GM12801 (cell line): ENCODE data around the gene CCDC187.

Experiments
- TF ChIP-seq, protein P1 (sequence below): IDR thresholded peaks from one replicate; pipeline ENCODE4 v1.5.1; 2011; ENCODE audit warnings: control low read depth; ENCODE audit not compliant: insufficient read length; ENCODE audit errors: extremely low read depth

CCDC187 gene

GRCh38 chr9:136295542-136296433 is 8.1 kb downstream of the CCDC187 start:
- TF ChIP-seq, protein P1, sequence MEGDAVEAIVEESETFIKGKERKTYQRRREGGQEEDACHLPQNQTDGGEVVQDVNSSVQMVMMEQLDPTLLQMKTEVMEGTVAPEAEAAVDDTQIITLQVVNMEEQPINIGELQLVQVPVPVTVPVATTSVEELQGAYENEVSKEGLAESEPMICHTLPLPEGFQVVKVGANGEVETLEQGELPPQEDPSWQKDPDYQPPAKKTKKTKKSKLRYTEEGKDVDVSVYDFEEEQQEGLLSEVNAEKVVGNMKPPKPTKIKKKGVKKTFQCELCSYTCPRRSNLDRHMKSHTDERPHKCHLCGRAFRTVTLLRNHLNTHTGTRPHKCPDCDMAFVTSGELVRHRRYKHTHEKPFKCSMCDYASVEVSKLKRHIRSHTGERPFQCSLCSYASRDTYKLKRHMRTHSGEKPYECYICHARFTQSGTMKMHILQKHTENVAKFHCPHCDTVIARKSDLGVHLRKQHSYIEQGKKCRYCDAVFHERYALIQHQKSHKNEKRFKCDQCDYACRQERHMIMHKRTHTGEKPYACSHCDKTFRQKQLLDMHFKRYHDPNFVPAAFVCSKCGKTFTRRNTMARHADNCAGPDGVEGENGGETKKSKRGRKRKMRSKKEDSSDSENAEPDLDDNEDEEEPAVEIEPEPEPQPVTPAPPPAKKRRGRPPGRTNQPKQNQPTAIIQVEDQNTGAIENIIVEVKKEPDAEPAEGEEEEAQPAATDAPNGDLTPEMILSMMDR = no peak

- TF ChIP-seq, protein P1 = no peak
These were observed 8.8 kb downstream of the CCDC187 start for GRCh38 chr9:136295055-136295454.

- TF ChIP-seq, protein P1 = no peak
These were observed 9.5 kb downstream of the CCDC187 start for GRCh38 chr9:136294437-136294836.

DNA sequence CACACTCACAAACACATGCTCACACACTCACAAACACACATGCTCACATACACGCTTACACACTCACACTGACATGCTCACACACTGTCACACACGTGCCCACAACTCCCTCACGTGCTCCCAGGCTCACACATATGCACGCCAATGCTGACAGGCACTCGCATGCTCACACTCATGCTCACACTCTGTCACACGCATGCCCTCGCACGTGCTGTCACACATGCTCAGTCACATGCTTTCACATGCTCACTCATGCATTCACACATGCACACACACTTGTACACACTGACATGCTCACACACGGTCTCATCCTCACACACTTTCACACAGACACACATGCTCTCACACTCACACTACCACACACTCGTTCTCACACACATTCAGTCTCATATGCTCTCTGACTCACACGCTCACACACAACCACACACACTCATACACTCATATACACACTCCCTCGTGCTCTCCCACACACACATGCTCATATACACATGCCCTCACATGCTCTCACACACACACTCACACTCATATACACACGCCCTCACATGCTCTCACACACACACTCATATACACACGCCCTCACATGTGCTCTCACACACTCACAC is 10.3 kb downstream of the CCDC187 start:
- TF ChIP-seq, protein P1 = no peak

GRCh38 chr9:136292591-136293448 is 11.1 kb downstream of the CCDC187 start:
- TF ChIP-seq, protein P1 = no peak

DNA sequence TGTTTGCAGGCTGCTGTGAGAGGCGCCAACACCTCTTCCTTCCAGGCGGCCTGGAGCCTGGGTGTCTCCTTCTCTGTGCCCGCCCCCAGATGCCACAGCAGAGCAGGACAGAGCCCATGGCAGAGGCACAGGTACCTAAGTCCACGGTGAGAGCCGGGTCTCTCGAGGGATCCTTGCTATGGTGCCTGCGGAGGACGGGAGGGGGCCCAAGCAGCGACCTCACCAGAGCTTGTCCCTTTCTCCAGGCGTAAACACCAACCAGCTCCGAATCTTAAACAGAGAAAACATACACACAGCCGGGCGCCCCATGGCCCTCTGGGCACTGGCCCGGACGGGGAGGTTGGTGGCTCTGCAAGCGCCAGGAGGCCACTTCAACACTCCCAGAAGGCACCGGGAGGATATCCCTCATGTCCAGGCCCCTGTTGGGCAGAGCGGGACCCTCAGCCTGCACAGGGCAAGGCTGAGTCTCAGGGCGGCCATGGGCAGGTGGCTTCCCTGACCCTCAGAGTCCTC is 11.8 kb downstream of the CCDC187 start:
- TF ChIP-seq, protein P1 = no peak
